ENCODE results near the gene SPTBN4.
"Not testable (repeated sequence)": the region's sequence is repeated elsewhere in the genome, so short reads cannot be mapped to it uniquely, and the experiment has no call there.

Gene SPTBN4

DNA sequence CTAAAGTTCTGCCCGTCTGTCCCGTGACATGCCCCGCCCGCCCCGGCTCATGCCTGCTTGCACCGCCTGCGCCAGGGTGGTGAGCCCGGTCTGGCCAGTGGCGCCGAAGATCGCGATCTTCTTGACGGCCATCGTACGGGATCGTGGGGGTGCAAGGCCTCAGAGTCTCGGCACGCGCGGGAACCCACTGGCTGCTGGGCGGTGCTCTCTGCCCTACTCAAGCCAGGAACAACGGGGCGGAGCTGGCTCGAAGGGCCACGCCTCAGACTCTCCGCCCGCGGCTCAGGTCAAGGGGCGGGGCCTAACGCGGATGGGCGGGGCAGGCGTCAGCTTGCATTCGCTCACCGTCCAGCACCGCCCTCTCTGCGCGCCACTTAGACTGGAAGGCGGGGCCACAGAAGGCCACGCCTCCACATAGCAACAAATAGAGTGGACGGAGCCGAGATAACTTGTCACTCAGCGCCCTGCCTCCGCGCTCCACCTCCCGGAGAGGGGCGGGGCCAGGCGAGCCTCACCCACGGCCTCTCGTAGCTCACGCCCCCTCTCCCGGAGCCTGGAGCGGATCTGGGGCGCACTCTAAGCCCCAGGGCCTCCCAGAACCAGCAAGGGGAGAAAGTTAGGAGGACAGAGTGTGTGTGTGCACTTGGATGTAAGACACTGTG lies 1.1 kb upstream of the SPTBN4 start, which contains the start of gene BLVRB:
TSS of gene BLVRB (minus strand) at position 189 of the 662 bp plus-strand sequence. CDS start at position 132, 57 bp downstream.
- peak; percentile 99 for DNase-seq

- DNase-seq: no peak
Measured at GRCh38 chr19:40466219-40466984, 399 bp upstream of the SPTBN4 start.

DNA sequence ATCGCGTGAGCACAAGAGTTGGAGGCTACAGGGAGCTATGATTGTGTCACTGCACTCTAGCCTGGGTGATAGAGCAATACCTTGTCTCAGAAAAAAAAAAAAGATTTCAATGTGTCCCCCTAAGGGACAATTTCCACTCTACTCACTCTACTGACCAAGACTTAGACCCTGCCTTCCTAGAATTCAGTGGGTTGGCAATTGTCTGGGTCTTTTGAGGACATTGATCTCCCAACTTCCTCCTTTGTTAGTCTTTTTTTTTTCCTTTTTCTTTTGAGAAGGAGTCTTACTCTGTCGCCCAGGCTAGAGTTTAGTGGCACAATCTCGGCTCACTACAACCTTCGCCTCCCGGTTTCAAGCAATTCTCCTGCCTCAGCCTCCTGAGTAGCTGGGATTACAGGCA lies 2.2 kb downstream of the SPTBN4 start:
- no peak for DNase-seq

- no peak for DNase-seq
Measured at GRCh38 chr19:40471111-40471510, 4.3 kb downstream of the SPTBN4 start.

DNA sequence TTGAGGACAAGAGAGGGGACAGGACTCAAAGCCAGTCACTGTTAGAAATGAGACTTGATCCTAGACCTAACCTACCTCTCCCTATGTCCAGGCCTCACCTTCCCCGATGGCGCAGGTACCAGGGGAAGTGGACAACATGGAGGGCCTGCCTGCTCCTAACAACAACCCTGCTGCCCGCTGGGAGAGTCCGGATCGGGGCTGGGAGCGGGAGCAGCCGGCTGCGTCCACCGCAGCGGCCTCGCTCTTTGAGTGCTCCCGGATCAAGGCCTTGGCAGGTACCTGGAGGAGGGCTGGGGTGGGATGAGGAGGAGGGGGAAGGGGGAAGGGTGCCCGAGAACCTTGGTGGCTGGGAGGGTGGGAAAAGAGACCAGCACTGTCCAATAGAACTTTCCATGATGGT lies 5.7 kb downstream of the SPTBN4 start:
- DNase-seq: no peak

DNA sequence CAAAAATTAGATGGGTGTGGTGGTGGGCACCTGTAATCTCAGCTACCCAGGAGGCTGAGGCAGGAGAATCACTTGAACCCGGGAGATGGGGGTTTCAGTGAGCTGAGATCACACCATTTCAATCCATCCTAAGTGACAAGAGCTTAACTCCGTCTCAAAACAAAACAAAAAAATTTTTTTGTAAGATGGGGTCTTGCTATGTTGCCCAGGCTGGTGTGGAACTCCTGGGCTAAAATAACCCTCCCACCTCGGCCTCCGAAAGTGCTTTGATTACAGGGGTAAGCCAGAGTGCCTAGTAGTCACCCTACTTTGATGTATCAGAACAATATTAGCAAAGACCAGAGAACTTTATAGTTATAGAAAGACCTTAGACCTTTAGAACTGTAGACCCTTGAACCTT lies 7.9 kb downstream of the SPTBN4 start:
- no peak for DNase-seq

DNA sequence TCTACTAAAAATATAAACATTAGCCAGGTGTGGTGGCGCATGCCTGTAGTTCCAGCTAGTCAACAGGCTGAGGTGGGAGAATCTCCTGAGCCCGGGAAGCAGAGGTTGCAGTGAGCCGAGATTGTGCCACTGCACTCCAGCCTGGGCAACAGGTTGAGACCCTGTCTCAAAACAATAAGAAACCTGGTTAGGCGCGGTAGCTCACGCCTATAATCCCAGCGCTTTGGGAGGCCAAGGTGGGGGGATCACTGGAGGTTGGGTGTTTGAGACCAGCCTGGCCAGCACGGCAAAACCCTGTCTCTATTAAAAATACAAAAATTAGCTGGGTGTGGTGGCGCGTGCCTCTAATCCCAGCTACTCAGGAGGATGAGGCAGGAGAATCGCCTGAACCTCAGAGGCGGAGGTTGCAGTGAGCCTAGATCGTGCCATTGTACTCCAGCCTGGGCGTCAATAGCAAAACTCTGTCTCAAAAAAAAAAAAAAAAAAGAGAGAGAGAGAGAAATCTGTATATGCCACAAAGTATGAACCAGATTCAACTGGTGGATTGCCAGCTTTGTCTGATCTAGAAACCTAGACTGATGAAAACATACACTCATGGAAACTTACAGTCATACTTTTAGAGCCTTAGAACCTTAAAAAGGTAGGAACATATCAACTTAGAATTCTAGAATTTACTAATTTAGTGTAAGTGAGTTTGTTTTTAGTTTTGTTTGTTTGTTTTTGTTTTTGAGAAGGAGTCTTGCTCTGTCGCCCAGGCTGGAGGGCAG lies 9.3 kb downstream of the SPTBN4 start:
- DNase-seq: not testable (repeated sequence)

- no peak for DNase-seq
Measured at GRCh38 chr19:40486017-40486416, 19.2 kb downstream of the SPTBN4 start.

GRCh38 chr19:40489882-40490230 lies 23.1 kb downstream of the SPTBN4 start:
- DNase-seq: no peak

- no peak for DNase-seq
Measured at GRCh38 chr19:40492274-40492673, 25.5 kb downstream of the SPTBN4 start.

DNA sequence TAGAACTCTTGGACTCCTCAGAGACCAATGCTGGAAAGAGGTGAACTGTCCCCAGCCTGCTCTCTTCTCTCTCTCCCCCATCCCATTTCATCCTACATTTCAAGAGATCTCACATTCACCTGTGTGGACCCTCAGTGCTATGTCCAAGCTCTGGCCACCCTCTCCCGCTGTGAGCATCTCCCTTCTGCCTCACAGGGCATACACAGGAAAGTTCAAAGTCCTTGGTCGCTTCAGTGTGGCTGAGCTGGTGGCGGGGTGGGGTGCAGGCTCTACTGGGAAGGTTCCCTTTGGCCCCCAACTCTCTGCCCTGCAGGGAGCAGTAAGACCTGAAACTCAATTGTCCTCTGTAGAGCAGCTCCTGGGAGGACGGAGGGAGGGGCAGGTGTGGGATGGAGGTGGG lies 27.0 kb downstream of the SPTBN4 start:
- DNase-seq: no peak

- DNase-seq: no peak
Measured at GRCh38 chr19:40494191-40494838, 27.5 kb downstream of the SPTBN4 start.

DNA sequence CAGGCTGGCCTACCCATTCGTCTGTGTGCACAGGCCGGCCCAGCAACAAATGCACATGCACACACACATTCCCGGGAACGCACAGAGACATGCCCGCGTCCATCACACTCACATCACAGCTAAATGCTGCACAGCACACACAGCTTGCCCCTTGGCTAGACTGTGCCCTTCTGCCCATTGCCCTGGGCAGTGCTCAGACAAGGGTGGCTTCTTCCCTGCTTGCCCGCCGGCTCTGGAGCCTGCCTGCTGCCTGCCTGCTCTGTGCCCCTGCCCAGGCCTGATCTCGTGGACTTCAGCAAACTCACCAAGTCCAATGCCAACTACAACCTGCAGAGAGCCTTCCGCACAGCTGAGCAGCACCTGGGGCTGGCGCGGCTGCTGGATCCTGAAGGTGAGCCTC lies 30.4 kb downstream of the SPTBN4 start:
- no peak for DNase-seq

- DNase-seq: no peak
Measured at GRCh38 chr19:40499320-40499719, 32.5 kb downstream of the SPTBN4 start.

- not testable (repeated sequence) for DNase-seq
Measured at GRCh38 chr19:40500678-40501530, 34.1 kb downstream of the SPTBN4 start.

DNA sequence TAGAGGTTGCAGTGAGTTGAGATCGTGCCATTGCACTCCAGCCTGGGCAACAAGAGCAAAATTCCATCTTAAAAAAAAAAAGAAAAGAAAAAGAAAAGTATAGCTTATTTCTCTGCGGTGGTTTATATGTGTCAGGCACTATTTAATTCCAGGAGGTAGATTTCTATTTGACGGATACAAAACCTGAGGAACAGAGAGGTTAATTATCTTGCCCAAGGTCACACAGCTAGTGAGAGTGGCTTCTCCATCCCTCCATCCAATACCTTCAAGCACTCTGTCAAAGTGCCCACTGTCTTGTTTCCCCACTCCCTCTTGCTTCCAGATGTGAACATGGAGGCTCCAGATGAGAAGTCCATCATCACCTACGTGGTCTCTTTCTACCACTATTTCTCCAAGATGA lies 34.8 kb downstream of the SPTBN4 start:
- DNase-seq: no peak

GRCh38 chr19:40502081-40502480 lies 35.3 kb downstream of the SPTBN4 start:
- DNase-seq: no peak

DNA sequence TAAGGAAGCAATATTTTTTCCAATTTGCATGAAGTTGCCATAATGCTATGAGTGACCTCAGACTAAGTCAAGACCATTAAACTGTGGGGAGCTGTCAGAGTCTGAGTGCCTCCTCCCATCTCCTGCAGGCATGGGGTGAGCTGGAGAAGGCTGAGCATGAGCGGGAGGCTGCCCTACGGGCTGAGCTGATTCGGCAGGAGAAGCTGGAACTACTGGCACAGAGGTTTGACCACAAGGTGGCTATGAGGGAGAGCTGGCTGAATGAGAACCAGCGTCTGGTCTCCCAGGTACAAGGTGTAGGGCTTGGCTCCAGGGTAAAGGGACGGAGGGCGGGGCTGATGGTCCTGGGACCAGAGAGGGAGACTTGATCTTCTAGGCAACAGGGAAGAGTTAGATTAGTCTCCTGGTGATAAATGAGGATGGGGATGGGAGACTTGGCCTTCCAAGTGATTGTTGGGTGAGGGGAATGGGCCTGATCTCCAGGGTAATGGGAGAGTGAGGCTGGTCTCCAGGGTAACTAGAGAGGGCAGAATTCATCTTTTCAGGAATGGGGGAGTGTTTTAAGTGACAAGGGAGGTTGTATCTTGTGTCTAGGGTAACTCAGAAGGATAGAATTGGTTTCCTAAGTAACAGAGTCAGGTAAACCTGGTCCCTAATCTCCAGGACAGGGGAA lies 36.0 kb downstream of the SPTBN4 start:
- no peak for DNase-seq

GRCh38 chr19:40503320-40503695 lies 36.5 kb downstream of the SPTBN4 start:
- DNase-seq: no peak

GRCh38 chr19:40506099-40506498 lies 39.3 kb downstream of the SPTBN4 start:
- no peak for DNase-seq

DNA sequence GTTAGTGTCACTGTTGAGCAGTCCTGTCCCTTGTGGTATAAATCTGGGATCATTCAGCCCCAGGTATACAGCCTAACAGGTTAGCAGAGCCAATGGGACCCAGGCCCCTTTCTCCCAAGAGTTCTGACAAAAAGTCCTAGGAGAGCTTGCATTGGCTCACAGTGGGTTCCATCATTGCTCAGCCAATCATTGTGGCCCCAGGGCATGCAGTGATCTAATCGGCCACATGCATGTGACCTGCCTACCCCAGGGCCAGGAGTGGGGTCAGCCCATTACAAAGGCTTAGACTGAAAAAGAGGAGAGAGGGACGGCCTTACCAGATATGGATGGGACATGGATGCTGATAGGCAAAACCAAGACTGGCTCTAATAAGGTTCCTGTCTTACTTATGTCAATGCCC lies 41.1 kb downstream of the SPTBN4 start:
- DNase-seq: no peak

- no peak for DNase-seq
Measured at GRCh38 chr19:40508739-40509260, 42.0 kb downstream of the SPTBN4 start.
